GM12801 (cell line): ENCODE measurements around the gene FOXP1.

Source experiments
- CTCF ChIP-seq: IDR thresholded peaks from one replicate; pipeline ENCODE4 v1.5.1; 2011; ENCODE audit warnings: control low read depth; ENCODE audit not compliant: insufficient read length; ENCODE audit errors: extremely low read depth

FOXP1 gene

GRCh38 chr3:71407823-71408222, 175.7 kb downstream of the FOXP1 start:
- no peak for TF ChIP-seq CTCF

- no peak for TF ChIP-seq CTCF
These were observed 176.3 kb downstream of the FOXP1 start for GRCh38 chr3:71406972-71407810.

GRCh38 chr3:71402911-71403310, 180.6 kb downstream of the FOXP1 start:
- TF ChIP-seq CTCF = no peak

GRCh38 chr3:71402280-71402679, 181.2 kb downstream of the FOXP1 start:
- no peak for TF ChIP-seq CTCF

GRCh38 chr3:71401695-71402231, 181.8 kb downstream of the FOXP1 start:
- TF ChIP-seq CTCF = no peak

- no peak for TF ChIP-seq CTCF
These were observed 182.5 kb downstream of the FOXP1 start for GRCh38 chr3:71400986-71401451.

- no peak for TF ChIP-seq CTCF
These were observed 184.1 kb downstream of the FOXP1 start for GRCh38 chr3:71399478-71399877.
